Non-pigmented ciliary epithelial cell (primary cell): ENCODE results near the gene CEP162.
"Not testable (repeated sequence)": the region's sequence is repeated elsewhere in the genome, so short reads cannot be mapped to it uniquely, and the experiment has no call there.

Experiments
- DNase-seq: peaks from one replicate; pipeline ENCODE4 v3.0.0-alpha.2; 2010; ENCODE audit warnings: low read depth

Gene CEP162

DNA sequence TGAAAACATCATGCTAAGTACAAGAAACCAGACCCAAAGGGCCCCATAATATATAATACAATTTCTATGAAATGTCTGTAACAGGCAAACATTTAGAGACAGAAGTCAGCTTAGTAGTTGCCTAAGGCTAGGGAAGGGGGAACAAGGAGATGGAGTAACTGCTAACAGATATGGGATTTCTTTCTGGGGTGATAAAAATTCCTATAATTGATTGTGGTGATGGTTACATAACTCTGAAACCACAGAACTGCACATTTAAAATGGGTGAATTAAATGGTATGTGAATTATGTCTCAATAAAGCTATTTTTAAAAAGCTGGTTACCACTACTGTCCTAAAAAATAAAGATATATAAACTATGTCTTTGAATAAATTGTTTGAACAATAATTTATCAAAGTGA is 3.2 kb downstream of the CEP162 start:
- DNase-seq, result peak; percentile 1

DNA sequence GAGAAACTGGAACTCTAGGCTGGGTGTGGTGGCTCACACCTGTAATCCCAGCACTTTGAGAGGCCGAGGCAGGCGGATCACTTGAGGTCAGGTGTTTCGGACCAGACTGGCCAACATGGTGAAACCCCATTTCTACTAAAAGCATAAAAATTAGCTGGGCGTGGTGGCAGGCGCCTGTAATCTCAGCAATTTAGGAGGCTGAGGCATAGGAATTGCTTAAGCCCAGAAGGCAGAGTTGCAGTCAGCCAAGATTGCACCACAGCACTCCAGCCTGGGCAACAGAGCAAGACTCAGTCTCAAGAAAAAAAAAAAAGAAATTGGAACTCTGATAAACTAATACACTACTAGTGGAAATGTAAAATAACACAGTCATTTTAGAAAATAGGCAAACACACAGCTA is 3.8 kb downstream of the CEP162 start:
- DNase-seq, result not testable (repeated sequence)

DNA sequence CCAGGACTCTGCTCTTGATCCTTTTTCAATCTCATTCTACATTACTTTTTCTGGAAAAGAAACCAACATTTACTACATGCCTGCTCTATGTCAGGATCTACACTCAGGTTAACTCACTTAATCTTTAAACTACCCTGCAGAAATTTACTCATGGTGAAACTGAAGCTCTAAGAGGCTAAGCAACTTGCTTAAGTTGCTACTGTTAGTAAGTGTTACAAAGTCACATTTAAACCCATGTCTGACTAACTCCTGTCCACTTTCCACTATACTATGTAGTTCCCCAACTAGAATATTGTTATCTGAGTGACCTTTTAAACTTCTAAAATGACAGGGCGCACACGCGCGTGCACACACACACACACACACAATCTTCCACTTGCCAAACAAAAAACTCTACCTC is 5.0 kb downstream of the CEP162 start:
- no peak for DNase-seq

DNA sequence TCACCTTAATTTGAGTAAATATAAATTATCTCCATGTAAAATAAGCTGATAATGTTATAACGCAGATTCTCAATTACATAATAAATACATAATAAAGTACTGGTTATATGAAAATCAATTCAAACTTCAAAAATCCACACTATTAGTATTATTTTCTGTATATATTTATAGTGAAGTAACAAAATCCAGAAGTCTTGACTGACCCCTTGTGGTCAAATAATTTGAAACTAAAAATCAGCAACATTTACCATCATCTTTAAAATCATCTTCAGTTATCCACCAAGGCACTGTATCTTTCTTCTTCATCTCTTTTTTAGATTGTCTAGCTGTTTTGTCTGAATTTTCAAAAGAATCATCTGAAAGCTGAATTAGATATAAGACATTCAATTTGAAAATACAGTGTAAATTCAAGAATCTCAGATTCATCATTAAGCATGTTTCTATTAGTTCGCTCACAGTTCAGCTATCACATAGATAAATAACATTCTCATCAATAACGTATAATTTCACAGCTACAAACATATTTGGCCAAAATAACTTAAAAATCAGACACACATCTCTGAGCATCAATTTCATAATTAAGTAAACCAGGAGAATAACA is 6.5 kb downstream of the CEP162 start:
- peak; percentile 6 for DNase-seq

DNA sequence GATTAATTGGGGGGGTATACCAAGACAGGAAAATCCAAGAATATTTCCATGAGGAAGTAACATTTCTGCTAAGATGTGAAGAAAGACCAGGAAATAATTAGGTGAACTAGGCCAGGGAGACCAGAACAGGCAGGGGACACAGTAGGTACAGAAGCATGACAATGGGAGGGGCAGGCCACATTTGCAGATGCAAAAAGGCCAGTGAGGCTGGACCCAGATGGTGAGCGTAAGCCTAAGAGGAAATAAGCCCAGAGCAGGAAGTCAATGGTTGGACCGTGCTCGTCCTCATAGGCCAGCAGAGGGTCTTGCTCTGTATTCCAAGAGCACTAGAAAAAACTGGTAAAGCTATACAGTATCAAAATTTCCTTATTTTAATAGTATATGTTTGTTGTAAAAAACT is 9.4 kb downstream of the CEP162 start:
- DNase-seq, result no peak

DNA sequence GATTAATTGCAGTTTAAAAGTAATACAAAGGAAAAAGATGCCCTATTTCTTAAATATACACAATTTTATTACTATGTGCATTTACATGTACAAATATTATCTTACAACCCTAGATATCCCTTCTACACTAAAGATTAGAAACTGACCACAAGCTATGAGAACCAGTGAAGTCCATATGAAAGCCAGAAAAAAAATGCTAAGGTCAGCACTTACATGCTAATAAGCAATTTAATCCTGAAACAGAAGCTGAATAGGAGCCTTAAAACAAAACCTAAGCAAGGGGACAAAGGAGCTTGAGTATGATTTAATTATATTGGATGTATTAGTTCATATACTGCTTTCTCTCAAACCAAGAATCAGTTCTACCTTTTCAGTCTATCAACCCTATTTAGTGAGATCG is 14.2 kb downstream of the CEP162 start:
- DNase-seq, result no peak

DNA sequence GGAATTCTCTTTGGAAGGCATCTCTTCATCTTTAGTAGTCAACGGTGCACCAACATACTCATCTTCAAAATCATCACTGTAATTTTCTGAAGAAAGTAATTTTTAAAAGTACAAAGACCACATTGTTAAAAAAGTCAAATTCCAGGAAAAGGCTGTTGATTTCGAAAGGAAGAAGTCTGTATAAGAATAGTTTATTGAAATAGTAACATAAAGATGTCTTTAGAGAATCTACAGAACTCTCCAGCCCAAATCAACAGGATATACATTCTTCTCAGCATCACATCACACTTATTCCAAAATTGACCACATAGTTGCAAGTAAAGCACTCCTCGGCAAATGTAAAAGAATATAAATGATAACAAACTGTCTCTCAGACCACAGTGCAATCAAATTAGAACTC is 23.4 kb downstream of the CEP162 start:
- no peak for DNase-seq

DNA sequence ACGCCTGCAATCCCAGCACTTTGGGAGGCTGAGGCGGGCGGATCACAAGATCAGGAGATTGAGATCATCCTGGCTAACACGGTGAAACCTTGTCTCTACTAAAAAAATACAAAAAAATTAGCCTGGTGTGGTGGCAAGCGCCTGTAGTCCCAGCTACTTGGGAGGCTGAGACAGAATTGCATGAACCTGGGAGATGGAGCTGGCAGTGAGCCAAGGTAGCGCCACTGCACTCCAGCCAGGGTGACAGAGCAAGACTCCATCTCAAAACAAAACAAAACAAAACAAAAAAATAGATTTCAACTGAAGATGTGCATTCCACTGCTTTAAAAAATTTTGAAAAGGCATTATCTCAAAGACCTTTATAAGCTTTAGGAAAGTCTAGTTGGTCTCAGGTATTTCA is 27.5 kb downstream of the CEP162 start:
- not testable (repeated sequence) for DNase-seq

DNA sequence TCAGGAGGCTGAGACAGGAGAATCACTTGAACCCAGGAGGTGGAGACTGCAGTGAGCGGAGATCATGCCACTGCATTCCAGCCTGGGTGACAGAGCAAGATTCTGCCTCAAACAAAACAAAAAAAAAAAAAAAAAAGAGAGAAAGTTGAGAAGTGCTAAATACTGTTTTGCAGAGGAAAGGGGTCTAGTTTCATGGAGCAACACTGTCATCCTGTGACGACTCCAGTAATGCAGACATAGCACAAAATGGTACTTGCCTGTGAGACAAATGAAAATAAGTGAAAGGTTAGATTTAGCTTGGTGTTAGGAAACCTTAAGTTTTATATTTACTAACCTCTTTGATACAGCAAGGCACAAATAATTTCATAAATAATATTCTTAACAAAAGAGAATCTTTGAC is 29.7 kb downstream of the CEP162 start:
- no peak for DNase-seq

DNA sequence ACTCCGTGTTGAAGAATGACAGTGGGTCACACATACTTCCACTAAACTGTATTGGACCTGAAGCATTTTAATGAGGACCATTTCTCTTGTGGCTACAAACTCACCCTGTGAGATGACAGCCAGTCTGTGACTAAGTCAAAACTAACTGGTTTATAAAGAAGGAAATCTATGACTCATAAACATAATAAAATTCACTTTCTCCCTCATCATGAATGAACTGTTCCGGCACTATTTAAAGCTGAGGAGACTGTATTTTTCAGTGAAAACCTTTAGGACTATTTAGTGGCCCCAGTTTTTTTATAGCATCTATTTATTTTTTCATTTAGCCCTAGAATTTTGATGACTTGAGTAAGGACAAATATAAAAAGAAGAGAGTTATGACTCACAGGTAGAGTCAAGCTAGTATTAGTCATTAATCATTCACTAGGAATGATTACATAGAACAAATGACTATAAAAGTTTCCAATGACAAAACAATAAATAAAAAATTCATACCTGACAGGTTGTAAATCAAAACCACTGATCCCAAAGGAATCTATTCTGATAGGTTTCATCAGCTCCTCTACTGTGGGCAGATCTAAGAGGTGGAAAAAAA is 34.2 kb downstream of the CEP162 start:
- peak; percentile 32 for DNase-seq

DNA sequence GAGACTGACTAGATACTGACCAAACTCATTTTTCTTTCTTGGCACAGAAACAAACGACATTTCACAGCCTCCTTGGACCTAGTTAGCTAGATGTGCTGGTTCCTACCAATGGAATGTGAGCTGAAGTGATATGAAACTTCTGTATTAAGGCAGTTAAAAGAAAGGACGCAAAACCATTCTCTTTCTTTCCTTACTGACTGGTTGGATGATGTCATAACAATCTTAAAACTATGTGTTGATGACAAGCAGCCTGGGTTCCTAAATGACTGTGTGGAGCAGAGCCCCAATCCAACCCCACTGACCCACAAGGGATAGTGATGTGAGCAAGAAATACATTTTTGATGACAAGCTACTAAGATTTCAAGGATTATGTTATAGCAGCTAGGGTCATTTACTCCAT is 35.6 kb downstream of the CEP162 start:
- DNase-seq, result no peak

DNA sequence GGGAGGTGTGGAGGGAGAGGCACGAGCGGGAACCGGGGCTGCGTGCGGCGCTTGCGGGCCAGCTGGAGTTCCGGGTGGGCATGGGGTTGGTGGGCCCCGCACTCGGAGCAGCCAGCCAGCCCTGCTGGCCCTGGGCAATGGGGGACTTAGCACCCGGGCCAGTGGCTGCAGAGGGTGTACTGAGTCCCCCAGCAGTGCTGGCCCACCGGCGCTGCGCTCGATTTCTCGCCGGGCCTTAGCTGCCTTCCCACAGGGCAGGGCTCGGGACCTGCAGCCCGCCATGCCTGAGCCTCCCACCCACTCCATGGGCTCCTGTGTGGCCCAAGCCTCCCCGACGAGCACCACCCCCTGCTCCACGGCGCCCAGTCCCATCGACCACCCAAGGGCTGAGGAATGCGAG is 38.1 kb downstream of the CEP162 start:
- not testable (repeated sequence) for DNase-seq

DNA sequence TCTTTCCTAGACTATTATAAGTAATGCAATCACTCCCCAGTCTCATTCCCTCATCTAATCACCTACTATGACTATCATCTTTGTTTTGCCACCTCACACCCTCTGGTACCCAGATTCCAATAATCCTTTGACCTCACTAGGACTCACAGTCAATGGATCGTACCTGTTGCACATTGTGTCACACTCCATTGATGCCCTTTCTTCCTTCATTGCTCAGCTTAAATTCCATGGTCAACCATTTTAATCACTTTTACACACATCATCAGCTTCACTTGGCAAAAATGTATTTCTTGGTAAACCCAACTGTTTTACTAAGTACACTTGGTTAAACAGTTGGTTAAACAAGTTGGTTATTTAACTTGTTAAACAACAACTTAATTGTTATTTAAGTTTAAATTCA is 44.0 kb downstream of the CEP162 start:
- no peak for DNase-seq

DNA sequence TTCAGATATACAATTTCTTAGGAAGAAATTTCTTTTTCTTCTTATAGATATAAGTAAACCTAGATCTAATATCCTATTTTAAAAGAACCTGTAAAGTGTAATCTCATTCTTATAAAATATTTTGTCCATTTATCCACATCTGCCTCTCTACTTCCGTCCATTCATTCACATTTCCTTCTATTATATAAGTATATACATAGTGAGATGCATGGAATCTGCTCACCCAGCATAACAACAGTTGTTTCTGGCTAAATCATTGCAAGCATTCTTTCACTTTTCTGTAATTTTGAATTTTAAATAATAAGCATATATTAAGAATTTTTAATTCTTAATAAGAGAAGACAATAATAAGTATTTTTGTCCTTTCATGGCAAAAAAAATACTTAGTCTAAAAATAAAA is 45.4 kb downstream of the CEP162 start:
- DNase-seq, result no peak

DNA sequence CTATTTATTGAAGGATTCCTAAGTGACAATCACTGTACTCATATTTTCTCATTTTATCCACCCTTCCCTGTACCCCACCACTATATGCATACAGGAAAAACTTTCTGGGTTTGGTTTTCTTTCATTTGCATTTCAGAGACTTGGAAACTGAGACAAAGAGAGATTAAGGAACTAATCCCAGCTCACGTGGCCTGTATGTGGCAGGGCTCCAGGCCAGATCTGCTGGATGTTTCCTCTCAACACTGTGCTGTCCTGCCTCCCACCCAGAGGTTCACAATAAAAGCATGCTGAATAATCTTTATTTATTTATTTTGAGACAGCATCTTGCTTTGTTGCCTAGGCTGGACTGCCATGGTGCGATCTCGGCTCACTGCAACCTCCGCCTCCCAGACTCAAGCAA is 50.2 kb downstream of the CEP162 start:
- no peak for DNase-seq

DNA sequence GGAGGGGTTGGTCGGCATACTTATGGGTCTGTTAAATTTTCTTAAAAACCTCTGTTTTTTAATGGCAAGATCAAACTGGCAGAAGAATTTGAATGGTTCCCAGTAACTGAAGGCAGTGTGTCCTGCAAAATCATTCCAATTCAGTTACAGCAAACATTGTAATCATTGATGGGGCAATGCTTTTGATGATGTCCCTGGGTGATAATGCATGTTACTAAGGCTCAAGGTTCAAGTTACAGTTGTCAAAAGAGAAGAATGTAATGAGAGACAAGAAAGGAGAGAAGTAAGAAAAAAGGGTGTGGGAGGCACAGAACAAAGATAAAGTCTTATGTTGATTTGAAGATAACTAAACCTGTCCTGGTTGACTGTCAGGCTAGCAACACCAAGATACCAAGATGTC is 54.9 kb downstream of the CEP162 start:
- DNase-seq, result no peak

DNA sequence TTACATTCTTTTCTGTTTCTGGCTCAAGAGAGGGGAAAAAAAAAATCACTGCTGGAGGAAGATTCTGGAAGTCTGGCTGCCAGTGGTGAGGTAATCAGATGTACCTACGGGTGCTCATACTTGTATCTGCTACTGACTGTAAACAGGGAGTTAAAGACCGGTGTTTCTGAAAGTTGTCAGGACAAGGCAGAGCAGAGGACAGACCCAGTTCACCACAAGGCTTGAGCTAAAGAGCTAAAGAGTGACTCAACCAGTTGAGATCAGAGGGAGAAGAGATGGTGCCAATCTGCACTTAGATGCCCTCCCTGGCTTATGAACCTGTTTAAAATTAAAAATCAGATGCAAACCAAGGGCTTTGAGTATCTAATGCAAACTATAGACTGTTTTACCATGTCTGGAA is 55.4 kb downstream of the CEP162 start:
- no peak for DNase-seq

DNA sequence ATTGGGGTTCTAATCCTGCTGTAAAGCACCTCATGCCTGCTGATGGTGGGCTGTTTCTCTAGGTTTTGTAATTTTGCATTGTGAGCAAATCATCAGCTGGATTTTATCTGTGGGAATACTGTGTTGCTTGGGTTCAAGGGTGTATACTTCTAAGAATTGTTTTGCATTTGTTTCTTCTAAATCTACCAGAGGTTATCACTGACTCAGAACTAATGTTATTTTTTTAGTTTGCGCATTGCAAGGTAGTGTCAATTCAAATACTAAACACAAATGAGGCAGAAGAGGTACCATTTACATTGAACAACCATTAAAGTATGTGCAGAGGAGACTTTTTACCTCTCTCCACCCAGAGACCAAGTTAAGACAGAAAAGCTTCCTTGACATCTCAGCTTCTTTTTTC is 60.0 kb downstream of the CEP162 start:
- DNase-seq, result no peak

DNA sequence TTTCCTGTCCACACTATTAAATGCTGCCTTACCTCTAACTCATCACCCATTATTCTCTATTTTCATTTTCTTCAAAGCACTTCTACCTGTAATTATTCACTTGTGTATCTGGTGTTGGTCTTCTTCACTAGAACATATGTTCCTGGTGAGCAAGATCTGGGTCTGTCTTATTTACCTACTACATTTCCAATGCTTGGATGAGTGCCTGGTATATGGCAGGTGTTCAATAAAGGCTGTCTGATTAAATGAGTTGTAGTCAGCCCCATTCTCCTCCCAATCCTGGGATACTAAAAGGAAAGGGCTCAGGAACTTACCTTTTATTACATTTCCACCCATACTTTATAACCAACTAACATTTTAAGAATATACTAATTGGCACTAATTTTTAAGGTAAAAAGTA is 61.0 kb downstream of the CEP162 start:
- no peak for DNase-seq

DNA sequence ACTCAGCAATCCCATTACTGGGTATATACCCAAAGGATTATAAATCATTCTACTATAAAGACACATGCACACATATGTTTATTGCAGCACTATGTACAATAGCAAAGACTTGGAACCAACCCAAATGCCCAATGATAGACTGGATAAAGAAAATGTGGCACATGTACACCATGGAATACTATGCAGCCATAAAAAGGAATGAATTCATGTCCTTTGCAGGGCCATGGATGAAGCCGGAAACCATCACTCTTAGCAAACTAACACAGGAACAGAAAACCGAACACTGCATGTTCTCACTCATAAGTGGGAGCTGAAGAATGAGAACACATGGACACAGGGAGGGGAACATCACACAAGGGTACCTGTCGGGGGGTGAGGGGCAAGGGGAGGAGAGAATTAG is 63.1 kb downstream of the CEP162 start:
- DNase-seq, result not testable (repeated sequence)

DNA sequence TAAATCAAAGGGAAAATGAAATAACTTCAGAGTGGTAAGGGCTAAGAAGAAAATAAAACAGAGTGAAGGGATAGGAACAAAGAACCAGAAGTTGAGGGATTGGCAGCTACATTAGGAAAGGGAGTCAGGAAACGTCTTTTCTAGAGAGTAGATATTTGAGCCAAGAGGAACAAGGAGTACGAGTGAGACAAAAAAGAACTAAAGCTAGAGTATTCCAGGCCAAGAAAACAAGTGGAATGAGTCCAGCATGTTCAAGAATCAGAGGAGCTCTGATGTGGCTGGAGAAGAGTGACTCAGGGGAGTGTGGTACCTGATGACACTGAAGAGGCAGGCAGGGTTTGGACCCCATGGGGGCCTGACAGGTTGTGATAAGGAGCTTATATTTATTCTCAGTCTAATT is 66.3 kb downstream of the CEP162 start:
- no peak for DNase-seq

DNA sequence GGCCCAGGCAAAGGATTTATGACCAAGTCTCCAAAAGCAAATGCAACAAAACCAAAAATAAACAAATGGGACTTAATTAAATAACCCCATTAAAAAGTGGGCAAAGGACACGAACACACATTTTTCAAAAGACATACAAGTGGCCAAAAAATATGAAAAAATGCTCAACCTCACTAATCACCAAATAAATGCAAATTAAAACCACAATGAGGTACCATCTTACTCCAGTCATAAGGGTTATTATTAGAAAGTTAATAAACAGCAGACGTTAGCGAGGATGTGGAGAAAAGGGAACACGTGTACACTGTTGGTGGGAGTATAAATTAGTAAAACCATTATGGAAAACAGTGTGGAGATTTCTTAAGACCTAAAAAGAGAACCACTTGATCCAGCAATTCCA is 71.1 kb downstream of the CEP162 start:
- DNase-seq, result no peak

DNA sequence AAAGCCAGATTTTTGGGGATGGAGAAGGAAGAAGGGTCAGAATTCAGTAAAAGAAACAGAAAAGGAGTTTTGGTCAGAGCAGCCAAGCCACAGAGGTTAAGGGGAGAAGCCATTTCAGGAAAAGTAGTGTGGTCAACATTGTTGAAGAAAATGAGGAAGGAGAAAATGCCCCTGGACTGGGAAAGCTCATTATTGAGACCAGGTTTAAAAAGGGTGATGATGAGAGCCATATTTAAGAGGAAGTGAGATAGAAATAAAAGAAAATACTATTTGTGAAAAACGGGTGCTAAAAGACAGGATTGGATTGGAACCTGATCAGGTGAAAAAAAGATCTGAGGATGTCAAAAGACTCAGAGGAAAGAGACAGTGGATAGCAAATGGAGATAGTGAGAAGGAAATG is 75.8 kb downstream of the CEP162 start:
- DNase-seq, result no peak

DNA sequence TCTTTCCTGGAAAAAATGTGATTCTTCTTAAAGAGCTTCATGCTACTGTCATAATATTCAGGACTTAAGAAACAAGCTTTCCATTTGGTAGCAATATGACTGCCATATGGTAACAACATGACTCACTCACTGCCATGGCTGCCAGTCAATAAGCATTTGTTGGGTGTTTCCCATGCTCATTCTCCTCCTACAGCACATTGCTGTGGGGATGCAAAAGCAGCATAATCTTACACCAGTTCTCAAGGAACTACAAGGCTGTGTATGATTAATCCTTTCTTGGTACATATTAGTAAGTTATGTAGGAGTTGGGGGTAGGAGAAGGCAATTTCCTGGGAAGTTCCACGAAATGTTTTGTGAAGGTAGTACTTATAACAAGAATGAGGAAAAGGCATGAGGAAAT is 76.7 kb downstream of the CEP162 start:
- DNase-seq, result peak; percentile 30

DNA sequence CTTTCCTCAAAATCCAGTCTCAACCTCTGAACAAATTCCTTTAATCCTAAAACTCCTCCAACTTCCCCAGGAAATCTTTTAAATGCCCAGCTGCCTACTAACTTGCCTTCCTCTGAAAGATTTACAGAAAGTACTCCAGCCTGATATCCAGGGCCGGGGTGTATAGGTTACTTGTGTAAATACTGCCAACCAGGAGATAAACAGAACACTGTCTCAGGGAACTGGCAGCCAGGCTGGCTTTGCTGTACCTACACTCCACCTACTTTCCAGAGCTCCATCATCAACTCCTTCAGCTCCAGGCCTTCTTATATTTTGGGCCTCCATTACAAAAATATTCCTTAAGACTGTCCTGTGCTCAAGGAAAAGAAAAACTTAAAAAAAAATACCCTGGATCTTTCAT is 85.9 kb downstream of the CEP162 start:
- DNase-seq, result no peak
